Measurements from ENCODE around the gene SEZ6.

Gene SEZ6

GRCh38 chr17:28960256-28961061, 45.4 kb downstream of the SEZ6 start:
- Histone ChIP-seq H3K27me3 (ENCODE audit: low read depth, low read length) (peaks cover 16% of the 10 kb centered on the region), H4K20me1 (ENCODE audit: insufficient read depth, low read length) (no peaks in the 10 kb centered on the region), H3K79me2 (ENCODE audit: low read length) (no peaks in the 10 kb centered on the region), H3K9me3 (ENCODE audit: insufficient read depth, low read length) (no peaks in the 10 kb centered on the region), H3K4me3 (ENCODE audit: low read length) (no peak overlapping the region), H3K36me3 (replicated peaks; ENCODE audit: low read depth, low read length) (no peaks in the 10 kb centered on the region), H3K4me2 (ENCODE audit: low read length) (no peak overlapping the region), H3K9ac (ENCODE audit: low read length) (no peak overlapping the region), H3K4me1 (ENCODE audit: low read length) (no peaks in the 10 kb centered on the region), H3K27ac (ENCODE audit: low read length) (no peak overlapping the region), H2AFZ (ENCODE audit: low read depth, low read length) (no peak overlapping the region)
- TF ChIP-seq EZH2phosphoT487 (IDR thresholded peaks at IDR 0.05; ENCODE audit: low read depth) (no peak), CTCF (IDR thresholded peaks at IDR 0.05; ENCODE audit: low read depth, low read length) (no peak)

GRCh38 chr17:28959471-28959871, 46.4 kb downstream of the SEZ6 start:
- Histone ChIP-seq H3K79me2 (ENCODE audit: low read length) (no peaks in the 10 kb centered on the region), H4K20me1 (ENCODE audit: insufficient read depth, low read length) (no peaks in the 10 kb centered on the region), H3K27ac (ENCODE audit: low read length) (no peak overlapping the region), H3K27me3 (ENCODE audit: low read depth, low read length) (peaks cover 15% of the 10 kb centered on the region), H3K9me3 (ENCODE audit: insufficient read depth, low read length) (no peaks in the 10 kb centered on the region), H3K9ac (ENCODE audit: low read length) (no peak overlapping the region), H3K36me3 (replicated peaks; ENCODE audit: low read depth, low read length) (no peaks in the 10 kb centered on the region), H3K4me3 (ENCODE audit: low read length) (no peak overlapping the region), H2AFZ (ENCODE audit: low read depth, low read length) (no peak overlapping the region), H3K4me1 (ENCODE audit: low read length) (no peaks in the 10 kb centered on the region), H3K4me2 (ENCODE audit: low read length) (no peak overlapping the region)
- TF ChIP-seq EZH2phosphoT487 (IDR thresholded peaks at IDR 0.05; ENCODE audit: low read depth) (no peak), CTCF (IDR thresholded peaks at IDR 0.05; ENCODE audit: low read depth, low read length) (no peak)

- Histone ChIP-seq H3K9ac (ENCODE audit: low read length) (no peak overlapping the region), H4K20me1 (ENCODE audit: insufficient read depth, low read length) (no peaks in the 10 kb centered on the region), H3K9me3 (ENCODE audit: insufficient read depth, low read length) (no peaks in the 10 kb centered on the region), H3K36me3 (replicated peaks; ENCODE audit: low read depth, low read length) (no peaks in the 10 kb centered on the region), H3K4me1 (ENCODE audit: low read length) (no peaks in the 10 kb centered on the region), H2AFZ (ENCODE audit: low read depth, low read length) (no peak overlapping the region), H3K27ac (ENCODE audit: low read length) (no peak overlapping the region), H3K27me3 (ENCODE audit: low read depth, low read length) (peaks cover 10% of the 10 kb centered on the region), H3K4me2 (ENCODE audit: low read length) (no peak overlapping the region), H3K4me3 (ENCODE audit: low read length) (no peak overlapping the region), H3K79me2 (ENCODE audit: low read length) (no peaks in the 10 kb centered on the region)
- TF ChIP-seq EZH2phosphoT487 (IDR thresholded peaks at IDR 0.05; ENCODE audit: low read depth) = no peak
- TF ChIP-seq CTCF (IDR thresholded peaks at IDR 0.05; ENCODE audit: low read depth, low read length) = no peak
Measured at GRCh38 chr17:28958820-28959455, 46.9 kb downstream of the SEZ6 start.

GRCh38 chr17:28957992-28958355, 47.9 kb downstream of the SEZ6 start:
- no peak overlapping the region for H3K4me3 ChIP-seq (ENCODE audit: low read length)
- no peaks in the 10 kb centered on the region for H4K20me1 ChIP-seq (ENCODE audit: insufficient read depth, low read length)
- no peaks in the 10 kb centered on the region for H3K36me3 ChIP-seq (replicated peaks; ENCODE audit: low read depth, low read length)
- H3K27ac ChIP-seq (ENCODE audit: low read length) = no peak overlapping the region
- H3K4me2 ChIP-seq (ENCODE audit: low read length) = no peak overlapping the region
- TF ChIP-seq EZH2phosphoT487 (IDR thresholded peaks at IDR 0.05; ENCODE audit: low read depth) (no peak), CTCF (IDR thresholded peaks at IDR 0.05; ENCODE audit: low read depth, low read length) (no peak)
- no peak overlapping the region for H3K9ac ChIP-seq (ENCODE audit: low read length)
- H3K79me2 ChIP-seq (ENCODE audit: low read length) = no peaks in the 10 kb centered on the region
- H2AFZ ChIP-seq (ENCODE audit: low read depth, low read length) = no peak overlapping the region
- 0 out of 2 replicates have a peak, but pooled peaks cover under 1% of the 10 kb centered on the region for H3K27me3 ChIP-seq (ENCODE audit: low read depth, low read length)
- peaks cover 8% of the 10 kb centered on the region for H3K4me1 ChIP-seq (ENCODE audit: low read length)
- no peaks in the 10 kb centered on the region for H3K9me3 ChIP-seq (ENCODE audit: insufficient read depth, low read length)

All from OCI-LY3 (cell line).